DOHH2 (cell line): Measurements from ENCODE around the gene ALG12.

Experiments
- EZH2phosphoT487 ChIP-seq: fragments of 200-600 bp; sonication (generic); IDR thresholded peaks from 2 replicates; pipeline ENCODE4 v1.6.1; 2017; ENCODE audit warnings: borderline replicate concordance, mild to moderate bottlenecking, antibody characterized with exemption, low read length, moderate library complexity, mixed read lengths
- TF ChIP-seq, protein P1 (sequence below): fragments of 200-600 bp; sonication (generic); IDR thresholded peaks from one replicate; pipeline ENCODE4 v1.5.1; 2014; ENCODE audit warnings: antibody characterized with exemption, mild to moderate bottlenecking, low read depth, low read length; ENCODE audit not compliant: poor library complexity, severe bottlenecking

DNA sequence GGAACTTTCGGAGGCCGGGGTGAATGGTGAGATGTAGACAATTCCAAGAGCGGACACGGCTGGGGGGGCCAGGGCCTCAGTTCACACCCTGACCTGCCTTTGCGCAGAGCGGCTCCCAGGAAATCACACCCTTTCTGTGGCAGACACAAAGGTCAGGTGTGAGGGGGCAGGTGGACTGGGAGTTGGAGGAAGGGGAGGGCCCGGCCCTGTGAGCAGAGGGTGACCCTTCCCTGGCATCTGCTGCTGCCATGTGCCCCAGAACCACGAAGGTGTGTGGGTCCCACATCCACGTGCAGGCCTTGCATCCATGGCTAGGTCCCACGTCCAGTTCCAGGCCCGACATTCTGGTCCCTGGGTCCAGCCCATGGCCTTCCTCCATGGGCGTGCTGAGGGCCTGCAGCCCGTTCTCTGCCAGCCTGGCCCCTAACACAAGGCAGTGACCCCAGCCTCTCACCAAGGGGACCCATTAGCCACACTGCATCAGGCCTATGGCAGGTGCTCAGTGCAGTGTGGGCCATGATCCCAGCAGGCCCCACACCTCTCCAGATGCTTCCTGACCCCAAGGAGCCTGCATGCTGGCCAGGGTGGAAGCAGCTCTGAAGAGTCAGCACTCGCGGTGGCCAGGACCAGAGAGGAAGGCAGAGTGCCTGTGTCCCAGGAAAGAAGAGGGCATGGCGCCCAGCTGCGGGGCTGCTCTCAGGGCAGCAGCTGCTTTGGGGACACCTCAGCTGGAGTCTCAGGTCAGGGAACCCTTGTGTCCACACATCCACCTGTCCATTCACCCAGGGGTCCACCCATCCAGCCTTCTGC lies 23.5 kb upstream of the ALG12 start:
- TF ChIP-seq EZH2phosphoT487, result no peak
- TF ChIP-seq, protein P1, sequence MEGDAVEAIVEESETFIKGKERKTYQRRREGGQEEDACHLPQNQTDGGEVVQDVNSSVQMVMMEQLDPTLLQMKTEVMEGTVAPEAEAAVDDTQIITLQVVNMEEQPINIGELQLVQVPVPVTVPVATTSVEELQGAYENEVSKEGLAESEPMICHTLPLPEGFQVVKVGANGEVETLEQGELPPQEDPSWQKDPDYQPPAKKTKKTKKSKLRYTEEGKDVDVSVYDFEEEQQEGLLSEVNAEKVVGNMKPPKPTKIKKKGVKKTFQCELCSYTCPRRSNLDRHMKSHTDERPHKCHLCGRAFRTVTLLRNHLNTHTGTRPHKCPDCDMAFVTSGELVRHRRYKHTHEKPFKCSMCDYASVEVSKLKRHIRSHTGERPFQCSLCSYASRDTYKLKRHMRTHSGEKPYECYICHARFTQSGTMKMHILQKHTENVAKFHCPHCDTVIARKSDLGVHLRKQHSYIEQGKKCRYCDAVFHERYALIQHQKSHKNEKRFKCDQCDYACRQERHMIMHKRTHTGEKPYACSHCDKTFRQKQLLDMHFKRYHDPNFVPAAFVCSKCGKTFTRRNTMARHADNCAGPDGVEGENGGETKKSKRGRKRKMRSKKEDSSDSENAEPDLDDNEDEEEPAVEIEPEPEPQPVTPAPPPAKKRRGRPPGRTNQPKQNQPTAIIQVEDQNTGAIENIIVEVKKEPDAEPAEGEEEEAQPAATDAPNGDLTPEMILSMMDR, result no peak
